K562 (cell line): ENCODE measurements around the gene MYO10. TPM values are rescaled to one million over a fixed set of nuclear protein-coding genes. Genes with fewer than 3 reads are reported as not detected.

Source experiments
- ATAC-seq: fragments of 200-7000 bp; cut with Tn5 transposase; 3 replicates; pipeline ENCODE4 v1.9.1; 2020; ENCODE audit warnings: moderate library complexity
- BruUV-seq: library from RNA; stranded (reverse); fragments of 400-500 nt; replicated peaks from 2 replicates; lab custom pipeline; 2021; lab: Mats Ljungman, UMichigan
- CTCF ChIA-PET: fragments of 300-600 bp; formaldehyde crosslinking; extraction: SDS; loops from one replicate; lab custom pipeline; 2021; ENCODE audit warnings: low intra/inter-chr PET ratio; lab: Yijun Ruan, JAX
- POLR2A ChIA-PET: fragments of 300-600, 350-650 bp; sonication (Branson Sonifier 250); formaldehyde crosslinking; extraction: SDS; loops from one replicate; lab custom pipeline; 2021; ENCODE audit warnings: antibody characterized with exemption, inconsistent platforms; lab: Yijun Ruan, JAX
- DNase-seq, 4 experiments: peaks; one replicate each; pipeline versions ENCODE4 v3.0.0 to v3.0.0-alpha.2; 2011 to 2018; ENCODE audit warnings: low spot score in 3 of 4, mixed read lengths in 3 of 4; ENCODE audit errors: extremely low read depth in 1 of 4
- FAIRE-seq: peaks from 2 replicates; lab custom pipeline; 2011; peaks lifted over from hg19 to GRCh38; lab: Jason Lieb, UNC
- H2AFZ ChIP-seq: 2 replicates; pipeline ENCODE4 v1.6.0; 2011; ENCODE audit warnings: low read depth, low read length, control low read depth, inconsistent platforms
- H3K27ac ChIP-seq: fragments of 200-600 bp; 3 replicates; pipeline ENCODE4 v1.8.0; 2011; ENCODE audit warnings: low read depth, mild to moderate bottlenecking, control low read depth, inconsistent platforms, low read length, moderate library complexity, mixed read lengths; ENCODE audit errors: extremely low read depth
- H3K27me3 ChIP-seq, 2 experiments: fragments of 300-600 bp in 1 of 2; 2 replicates in 1 of 2; 3 replicates in 1 of 2; pipeline versions ENCODE4 v1.6.0 to v1.8.0; 2011; ENCODE audit warnings: inconsistent platforms in 2 of 2, low read length in 2 of 2, mild to moderate bottlenecking in 1 of 2, mixed read lengths in 1 of 2, moderate library complexity in 1 of 2; ENCODE audit not compliant: control insufficient read depth in 2 of 2, insufficient read depth in 2 of 2
- H3K36me3 ChIP-seq: fragments of 300-600 bp; 3 replicates; pipeline ENCODE4 v1.8.0; 2011; ENCODE audit warnings: mild to moderate bottlenecking, low read length, inconsistent platforms; ENCODE audit not compliant: control insufficient read depth, insufficient read depth
- H3K4me1 ChIP-seq, 2 experiments: fragments of 200-600 bp in 1 of 2; replicated peaks in 1 of 2; 2 replicates in 1 of 2; 3 replicates in 1 of 2; pipeline versions ENCODE4 v1.5.1 to v1.8.0; 2011; ENCODE audit warnings: inconsistent platforms in 2 of 2, low read length in 2 of 2, mild to moderate bottlenecking in 1 of 2, mixed read lengths in 1 of 2, moderate library complexity in 1 of 2; ENCODE audit not compliant: control insufficient read depth in 2 of 2, insufficient read depth in 2 of 2
- H3K4me2 ChIP-seq: 2 replicates; pipeline ENCODE4 v1.6.1; 2011; ENCODE audit warnings: low read length, control low read depth, inconsistent platforms, mixed read lengths; ENCODE audit not compliant: insufficient read depth
- H3K4me3 ChIP-seq: fragments of 200-600 bp; sonication (generic), shearing (Covaris generic); 2 replicates; pipeline ENCODE4 v1.5.1; 2016; ENCODE audit warnings: control low read depth, inconsistent platforms
- H3K79me2 ChIP-seq: fragments of 200-600 bp; 3 replicates; pipeline ENCODE4 v1.8.0; 2011; ENCODE audit warnings: low read length, inconsistent platforms; ENCODE audit not compliant: control insufficient read depth, insufficient read depth
- H3K9ac ChIP-seq, 2 experiments: 2 replicates each; pipeline versions ENCODE4 v1.6.0 to v1.6.1; 2011; ENCODE audit warnings: low read depth in 2 of 2, low read length in 2 of 2, control low read depth in 1 of 2, inconsistent platforms in 1 of 2, mild to moderate bottlenecking in 1 of 2, mixed read lengths in 1 of 2; ENCODE audit not compliant: insufficient read depth in 1 of 2
- H3K9me1 ChIP-seq: one replicate; pipeline ENCODE4 v1.6.0; 2011; ENCODE audit warnings: inconsistent platforms, mild to moderate bottlenecking, low read length, moderate library complexity; ENCODE audit not compliant: control insufficient read depth, insufficient read depth
- H3K9me3 ChIP-seq: replicated peaks from 2 replicates; pipeline ENCODE4 v1.5.1; 2011; ENCODE audit warnings: low read depth, low read length, inconsistent platforms; ENCODE audit not compliant: control insufficient read depth, insufficient read depth
- H4K20me1 ChIP-seq: replicated peaks from 2 replicates; pipeline ENCODE4 v1.6.1; 2011; ENCODE audit warnings: low read length, inconsistent platforms, mixed read lengths; ENCODE audit not compliant: control insufficient read depth, insufficient read depth
- HMGN3 ChIP-seq: IDR thresholded peaks from 2 replicates; pipeline ENCODE4 v1.6.1; 2011; ENCODE audit warnings: borderline replicate concordance, low read depth, mild to moderate bottlenecking, mixed read lengths, low read length; ENCODE audit not compliant: insufficient read length; ENCODE audit errors: extremely low read depth
- NFE2 ChIP-seq: IDR thresholded peaks from 2 replicates; pipeline ENCODE4 v1.6.1; 2014; ENCODE audit warnings: antibody characterized with exemption, low read depth
- RBM17 ChIP-seq: fragments of 200-400 bp; formaldehyde crosslinking; IDR thresholded peaks from 2 replicates; pipeline ENCODE4 v1.6.1; 2017; ENCODE audit warnings: low read depth, mild to moderate bottlenecking, low read length, borderline replicate concordance
- SMARCB1 ChIP-seq: IDR thresholded peaks from 2 replicates; pipeline ENCODE4 v1.6.1; 2011; ENCODE audit warnings: improper control_type of control experiment, low read depth; ENCODE audit not compliant: insufficient read length
- SMC3 ChIP-seq: conservative IDR thresholded peaks from 2 replicates; pipeline ENCODE4 v1.6.1; 2011; ENCODE audit warnings: low read depth, low read length, improper control_type of control experiment; ENCODE audit not compliant: insufficient read depth
- SUPT5H ChIP-seq: fragments of 450-650 bp; IDR thresholded peaks from 2 replicates; pipeline ENCODE4 v1.6.1; 2016
- U2AF1 ChIP-seq: fragments of 200-400 bp; formaldehyde crosslinking; optimal IDR thresholded peaks from 2 replicates; pipeline ENCODE3; 2017; ENCODE audit warnings: mild to moderate bottlenecking, low read depth, low read length, moderate library complexity
- ZFP1 ChIP-seq: fragments of 450-650 bp; formaldehyde crosslinking; IDR thresholded peaks from 2 replicates; pipeline ENCODE4 v1.4.0; 2020; ENCODE audit warnings: mild to moderate bottlenecking, mixed read lengths
- ZNF263 ChIP-seq: sonication (generic); formaldehyde crosslinking; IDR thresholded peaks from 2 replicates; pipeline ENCODE4 v1.8.0; 2022; ENCODE audit warnings: mild to moderate bottlenecking, missing genetic modification reagents, borderline replicate concordance
- ZNF551 ChIP-seq: fragments of 250-450 bp; sonication (Bioruptor Pico); IDR thresholded peaks from 2 replicates; pipeline ENCODE4 v1.5.0; 2021; ENCODE audit warnings: mild to moderate bottlenecking, moderate library complexity
- ZNF766 ChIP-seq: fragments of 200-800 bp; sonication (Bioruptor generic); conservative IDR thresholded peaks from 2 replicates; pipeline ENCODE4 v1.6.1; 2016; ENCODE audit warnings: missing genetic modification characterization, missing compliant biosample characterization
- WGBS: fragments of 100-300 bp; shearing (Covaris generic); methylation state at CpG from one replicate; pipeline ENCODE4 v1.1.6; 2016; ENCODE audit warnings: low coverage, mixed read lengths; ENCODE audit not compliant: insufficient coverage; ENCODE audit errors: missing lambda C conversion rate; 5-methylcytosine and 5-hydroxymethylcytosine counted together
- in situ Hi-C: fragments of 300-500 bp; cut with MboI; formaldehyde crosslinking; loops from 4 replicates; pipeline ENCODE4 v1.15.0; 2018; ENCODE audit warnings: inconsistent platforms, mixed read lengths
- intact Hi-C: fragments of 100-400 bp; cut with micrococcal nuclease; formaldehyde crosslinking; loops from 2 replicates; pipeline ENCODE4 v1.14.2; 2022
- polyA plus RNA-seq, 8 experiments: library from polyadenylated mRNA; depleted of rRNA in 4 of 8; stranded (reverse) in 5 of 8; unstranded in 3 of 8; fragments of >200 nt; fragmentation: Nextera tagmentation in 2 of 8; fragmentation: Illumina TruSeq in 1 of 8; extraction: Ambion mirVana in 2 of 8; extraction: Trizol in 1 of 8; gene quantifications; 2 replicates each; pipeline versions ENCODE4 v1.2.1 to v1.2.3, GENCODE V29; 2011 to 2014; ENCODE audit warnings: inconsistent platforms in 1 of 8, missing spikeins in 1 of 8
- total RNA-seq, 7 experiments: library from RNA; depleted of rRNA in 6 of 7; stranded (reverse); fragments of >200 nt in 6 of 7; fragmentation: Illumina TruSeq in 2 of 7; extraction: Trizol in 2 of 7; gene quantifications; 2 replicates each; pipeline versions ENCODE4 v1.2.1 to v1.2.3, GENCODE V29; 2011 to 2021; ENCODE audit warnings: low replicate concordance in 1 of 7
- TF ChIP-seq, protein P1 (sequence below): fragments of 450-650 bp; formaldehyde crosslinking; IDR thresholded peaks from 2 replicates; pipeline ENCODE4 v1.4.0; 2020; ENCODE audit warnings: mild to moderate bottlenecking, mixed read lengths
- TF ChIP-seq, protein P2 (sequence below): sonication (generic); formaldehyde crosslinking; IDR thresholded peaks from 2 replicates; pipeline ENCODE4 v1.8.0; 2022; ENCODE audit warnings: mild to moderate bottlenecking, missing genetic modification reagents, borderline replicate concordance
- TF ChIP-seq, protein P3 (sequence below): sonication (generic); formaldehyde crosslinking; IDR thresholded peaks from 2 replicates; pipeline ENCODE4 v1.8.0; 2022; ENCODE audit warnings: missing genetic modification reagents, mild to moderate bottlenecking, moderate library complexity, borderline replicate concordance

MYO10 gene
- total and polyA plus RNA-seq, 9 of the 15 experiments (the other 6 are each of a cell fraction or from before 2014, with no cell fraction given), result 0.04 to 0.24 TPM; not detected in 7

DNA sequence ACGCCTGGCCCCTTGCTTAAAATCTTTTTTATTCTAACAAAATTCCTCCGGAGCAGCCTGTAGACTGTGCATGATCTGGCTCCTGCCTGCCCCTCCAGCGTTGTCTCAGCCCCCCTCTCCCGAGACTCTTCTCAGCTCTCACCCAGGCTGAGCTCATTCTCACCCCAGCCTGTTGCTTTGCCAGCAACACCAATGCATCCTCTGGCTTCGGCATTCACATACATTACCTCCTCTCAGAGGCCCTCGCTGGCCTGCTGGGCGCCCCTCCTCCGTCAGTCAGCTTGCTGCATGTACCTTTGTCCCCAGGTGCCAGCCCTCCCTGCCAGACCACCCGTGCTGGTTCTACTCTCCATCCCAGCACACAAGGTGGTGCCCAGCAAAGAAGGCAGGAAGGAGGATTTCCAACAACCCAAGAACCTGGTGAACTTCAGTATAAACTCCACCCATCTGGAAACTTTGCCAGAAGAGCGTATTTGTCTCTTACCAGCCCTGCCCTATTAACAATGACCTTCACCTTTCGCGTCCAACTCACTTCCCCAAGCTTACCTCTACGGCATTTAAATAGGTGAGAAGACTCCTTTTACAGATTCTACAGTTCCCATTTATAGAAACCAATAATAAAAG is 35.0 kb downstream of the MYO10 start (continued):
- no peak for TF ChIP-seq ZFP1 (CRISPR knock-in tag)
- no peak for TF ChIP-seq HMGN3
- TF ChIP-seq, protein P1, sequence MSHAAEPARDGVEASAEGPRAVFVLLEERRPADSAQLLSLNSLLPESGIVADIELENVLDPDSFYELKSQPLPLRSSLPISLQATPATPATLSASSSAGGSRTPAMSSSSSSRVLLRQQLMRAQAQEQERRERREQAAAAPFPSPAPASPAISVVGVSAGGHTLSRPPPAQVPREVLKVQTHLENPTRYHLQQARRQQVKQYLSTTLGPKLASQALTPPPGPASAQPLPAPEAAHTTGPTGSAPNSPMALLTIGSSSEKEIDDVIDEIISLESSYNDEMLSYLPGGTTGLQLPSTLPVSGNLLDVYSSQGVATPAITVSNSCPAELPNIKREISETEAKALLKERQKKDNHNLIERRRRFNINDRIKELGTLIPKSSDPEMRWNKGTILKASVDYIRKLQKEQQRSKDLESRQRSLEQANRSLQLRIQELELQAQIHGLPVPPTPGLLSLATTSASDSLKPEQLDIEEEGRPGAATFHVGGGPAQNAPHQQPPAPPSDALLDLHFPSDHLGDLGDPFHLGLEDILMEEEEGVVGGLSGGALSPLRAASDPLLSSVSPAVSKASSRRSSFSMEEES, result no peak

DNA sequence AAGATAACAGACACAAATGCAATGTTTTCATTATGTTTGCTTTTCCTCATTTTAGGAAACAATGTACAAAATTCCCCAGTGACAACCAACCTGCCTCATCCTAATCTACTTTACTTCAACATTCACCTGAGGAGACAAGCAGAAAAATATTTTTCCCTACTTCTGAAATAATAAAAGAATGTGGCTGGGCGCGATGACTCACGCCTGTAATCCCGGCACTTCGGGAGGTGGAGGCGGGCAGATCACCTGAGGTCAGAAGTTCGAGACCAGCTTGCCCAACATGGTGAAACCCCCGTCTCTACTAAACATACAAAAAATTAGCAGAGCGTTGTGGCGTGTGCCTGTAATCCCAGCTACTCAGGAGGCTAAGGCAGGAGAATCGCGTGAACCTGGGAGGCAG is 36.9 kb downstream of the MYO10 start:
- FAIRE-seq, result no peak
- TF ChIP-seq NFE2 (no peak), U2AF1 (no peak), SMC3 (no peak), ZNF551 (CRISPR knock-in tag) (no peak), SMARCB1 (no peak), RBM17 (no peak), ZNF766 (no peak), ZNF263 (CRISPR knock-in tag) (no peak), SUPT5H (no peak)
- TF ChIP-seq, protein P2, sequence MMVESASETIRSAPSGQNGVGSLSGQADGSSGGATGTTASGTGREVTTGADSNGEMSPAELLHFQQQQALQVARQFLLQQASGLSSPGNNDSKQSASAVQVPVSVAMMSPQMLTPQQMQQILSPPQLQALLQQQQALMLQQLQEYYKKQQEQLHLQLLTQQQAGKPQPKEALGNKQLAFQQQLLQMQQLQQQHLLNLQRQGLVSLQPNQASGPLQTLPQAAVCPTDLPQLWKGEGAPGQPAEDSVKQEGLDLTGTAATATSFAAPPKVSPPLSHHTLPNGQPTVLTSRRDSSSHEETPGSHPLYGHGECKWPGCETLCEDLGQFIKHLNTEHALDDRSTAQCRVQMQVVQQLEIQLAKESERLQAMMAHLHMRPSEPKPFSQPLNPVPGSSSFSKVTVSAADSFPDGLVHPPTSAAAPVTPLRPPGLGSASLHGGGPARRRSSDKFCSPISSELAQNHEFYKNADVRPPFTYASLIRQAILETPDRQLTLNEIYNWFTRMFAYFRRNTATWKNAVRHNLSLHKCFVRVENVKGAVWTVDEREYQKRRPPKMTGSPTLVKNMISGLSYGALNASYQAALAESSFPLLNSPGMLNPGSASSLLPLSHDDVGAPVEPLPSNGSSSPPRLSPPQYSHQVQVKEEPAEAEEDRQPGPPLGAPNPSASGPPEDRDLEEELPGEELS (CRISPR knock-in tag), result no peak
- TF ChIP-seq, protein P3, sequence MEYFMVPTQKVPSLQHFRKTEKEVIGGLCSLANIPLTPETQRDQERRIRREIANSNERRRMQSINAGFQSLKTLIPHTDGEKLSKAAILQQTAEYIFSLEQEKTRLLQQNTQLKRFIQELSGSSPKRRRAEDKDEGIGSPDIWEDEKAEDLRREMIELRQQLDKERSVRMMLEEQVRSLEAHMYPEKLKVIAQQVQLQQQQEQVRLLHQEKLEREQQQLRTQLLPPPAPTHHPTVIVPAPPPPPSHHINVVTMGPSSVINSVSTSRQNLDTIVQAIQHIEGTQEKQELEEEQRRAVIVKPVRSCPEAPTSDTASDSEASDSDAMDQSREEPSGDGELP, result no peak

More for the DNA sequence above, 36.9 kb downstream of the MYO10 start:
- Histone ChIP-seq H3K4me2 (no peak overlapping the region), H3K27me3 (peaks cover 10 to 29% of the 10 kb centered on the region in 2 experiments; a peak in 4 of 5 replicates), H3K4me1 (peaks cover 0 to 6% of the 10 kb centered on the region in 2 experiments; a peak in 2 of 5 replicates), H2AFZ (no peak overlapping the region), H4K20me1 (no peaks in the 10 kb centered on the region), H3K79me2 (no peaks in the 10 kb centered on the region), H3K9me3 (no peaks in the 10 kb centered on the region), H3K4me3 (no peak overlapping the region), H3K36me3 (no peaks in the 10 kb centered on the region), H3K27ac (no peak overlapping the region), H3K9ac (no peak overlapping the region), H3K9me1 (no peaks in the 10 kb centered on the region)
- no TSS peak for BruUV-seq
- CTCF ChIA-PET, result no interaction called here
- no peak for ATAC-seq
- POLR2A ChIA-PET, result no interaction called here
- no peak for DNase-seq
- under 1% methylated on average over 12 of the region's 12 CpGs for WGBS
- in situ Hi-C loops, result no loop called here
- intact Hi-C loops, result no loop called here
